GM10266 (cell line): ENCODE data around the gene GYS1.

Source experiments
- DNase-seq: peaks from one replicate; pipeline ENCODE4 v3.0.0; 2012; ENCODE audit errors: extremely low spot score
- TF ChIP-seq, protein P1 (sequence below): IDR thresholded peaks from 2 replicates; pipeline ENCODE4 v1.5.1; 2012; ENCODE audit warnings: mild to moderate bottlenecking, low read depth; ENCODE audit not compliant: control insufficient read depth, insufficient read depth; ENCODE audit errors: missing control alignments

The GYS1 gene

DNA sequence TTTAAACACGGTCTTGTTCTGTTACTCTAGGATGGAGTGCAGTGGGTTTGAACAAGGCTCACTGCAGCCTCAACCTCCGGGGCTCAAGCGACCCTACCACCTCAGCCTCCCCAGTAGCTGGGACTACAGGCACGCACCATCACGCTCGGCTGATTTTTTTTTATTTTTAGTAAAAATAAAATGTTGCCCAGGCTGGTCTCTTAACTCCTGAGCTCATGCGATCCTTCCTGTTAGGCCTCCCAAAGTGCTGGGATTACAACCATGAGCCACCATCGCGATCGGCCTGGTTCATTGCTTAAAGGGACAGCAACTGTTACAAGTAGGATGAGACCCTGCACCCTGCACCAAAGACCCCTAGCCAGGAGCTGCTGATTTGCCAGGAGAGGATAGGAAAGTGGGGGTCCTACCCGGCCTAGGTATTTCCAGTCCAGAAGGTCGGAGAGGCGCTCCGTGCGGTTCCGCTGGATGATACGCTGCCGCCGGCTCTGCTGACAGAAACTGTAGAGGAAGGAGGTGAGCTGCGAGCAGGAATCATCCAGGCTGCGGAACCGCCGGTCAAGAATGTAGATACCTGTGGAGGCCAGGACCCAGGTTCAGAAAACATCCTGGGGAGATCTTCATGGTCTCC lies 22.9 kb downstream of the GYS1 start:
- TF ChIP-seq, protein P1, sequence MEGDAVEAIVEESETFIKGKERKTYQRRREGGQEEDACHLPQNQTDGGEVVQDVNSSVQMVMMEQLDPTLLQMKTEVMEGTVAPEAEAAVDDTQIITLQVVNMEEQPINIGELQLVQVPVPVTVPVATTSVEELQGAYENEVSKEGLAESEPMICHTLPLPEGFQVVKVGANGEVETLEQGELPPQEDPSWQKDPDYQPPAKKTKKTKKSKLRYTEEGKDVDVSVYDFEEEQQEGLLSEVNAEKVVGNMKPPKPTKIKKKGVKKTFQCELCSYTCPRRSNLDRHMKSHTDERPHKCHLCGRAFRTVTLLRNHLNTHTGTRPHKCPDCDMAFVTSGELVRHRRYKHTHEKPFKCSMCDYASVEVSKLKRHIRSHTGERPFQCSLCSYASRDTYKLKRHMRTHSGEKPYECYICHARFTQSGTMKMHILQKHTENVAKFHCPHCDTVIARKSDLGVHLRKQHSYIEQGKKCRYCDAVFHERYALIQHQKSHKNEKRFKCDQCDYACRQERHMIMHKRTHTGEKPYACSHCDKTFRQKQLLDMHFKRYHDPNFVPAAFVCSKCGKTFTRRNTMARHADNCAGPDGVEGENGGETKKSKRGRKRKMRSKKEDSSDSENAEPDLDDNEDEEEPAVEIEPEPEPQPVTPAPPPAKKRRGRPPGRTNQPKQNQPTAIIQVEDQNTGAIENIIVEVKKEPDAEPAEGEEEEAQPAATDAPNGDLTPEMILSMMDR = no peak
- no peak for DNase-seq

DNA sequence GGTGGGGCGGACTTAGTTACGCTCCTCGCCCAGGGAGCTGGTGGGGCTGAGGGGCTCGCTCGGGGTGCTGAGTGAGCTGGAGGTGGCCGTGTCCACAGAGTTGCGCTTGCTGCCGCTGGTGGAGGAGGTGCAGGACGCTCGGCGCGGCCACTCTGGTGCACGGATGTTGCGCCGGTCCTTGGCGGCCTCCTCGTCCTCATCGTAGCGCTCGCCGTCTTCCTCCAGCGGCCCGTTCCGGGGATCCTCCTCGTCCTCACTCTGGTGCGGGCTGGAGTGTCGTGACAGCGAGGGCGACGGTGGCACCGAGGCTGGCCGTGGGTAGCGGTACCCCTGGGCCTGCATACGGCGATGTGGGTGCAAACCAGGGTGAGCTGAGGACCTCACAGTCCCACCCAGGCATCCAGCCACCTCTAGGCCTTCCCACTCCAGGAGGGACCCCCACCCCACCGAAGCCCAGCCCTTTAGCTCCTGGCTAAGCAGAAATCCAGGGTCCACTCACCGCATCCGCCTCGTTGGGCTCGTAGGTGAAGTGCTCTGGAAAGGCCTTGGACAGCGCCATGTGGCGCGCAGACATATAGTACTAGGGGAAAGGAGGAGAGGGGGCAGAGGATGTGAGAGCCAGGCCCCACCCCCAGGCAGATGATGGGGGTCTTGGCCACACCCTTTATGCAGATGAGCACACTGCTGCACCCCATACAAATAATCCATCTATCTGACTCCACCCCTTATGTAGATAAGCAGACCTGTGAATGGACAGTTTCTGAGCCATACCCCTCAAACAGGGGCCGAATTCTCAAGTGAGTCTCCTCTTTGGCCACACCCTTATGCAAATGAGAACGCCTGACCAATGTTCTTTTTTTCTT lies 23.6 kb downstream of the GYS1 start:
- no peak for DNase-seq
- TF ChIP-seq, protein P1 = no peak

DNA sequence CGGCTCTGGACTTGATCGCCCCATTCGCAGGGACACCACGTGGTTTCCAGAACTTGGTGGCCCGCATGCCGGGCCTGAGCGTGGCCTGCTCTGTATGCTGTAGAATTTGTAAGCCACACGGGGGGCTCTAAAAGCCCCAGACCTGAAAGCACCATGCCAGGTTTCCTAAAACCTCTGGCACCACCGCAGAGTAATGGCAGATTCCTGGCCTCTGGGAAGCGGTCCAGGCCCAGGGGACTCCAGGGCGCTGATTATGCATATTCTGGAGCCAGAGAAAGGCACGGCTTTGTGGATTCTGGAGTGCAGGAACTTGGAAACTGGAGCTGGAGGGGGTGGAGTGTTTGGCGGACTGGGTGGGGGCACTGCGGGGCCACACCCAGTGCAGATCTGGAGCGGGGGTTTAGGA lies 24.3 kb downstream of the GYS1 start:
- DNase-seq = no peak
- TF ChIP-seq, protein P1 = no peak

DNA sequence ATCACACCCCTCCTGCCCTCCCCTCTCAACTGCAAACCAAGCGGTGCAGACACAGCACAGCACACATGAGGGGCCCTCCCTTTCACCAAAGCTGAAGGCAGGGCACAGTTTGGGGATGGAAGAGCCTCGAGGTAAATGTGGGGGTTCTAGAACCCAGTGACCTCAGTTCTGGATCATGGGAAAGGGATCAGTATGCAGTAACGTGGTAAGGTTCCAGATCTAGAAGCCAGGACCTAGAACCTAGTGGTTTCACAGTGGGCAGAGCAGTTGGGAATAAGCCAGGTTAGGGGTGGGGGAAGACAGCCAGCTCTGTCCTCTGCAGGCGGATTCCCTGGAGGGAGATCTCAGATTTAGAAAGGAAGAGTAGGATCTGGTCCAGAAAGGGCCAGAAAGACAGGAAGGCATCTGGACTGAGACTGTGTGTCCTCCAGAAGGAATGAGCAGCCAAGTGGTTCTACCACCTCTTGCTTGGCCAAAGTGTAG lies 24.9 kb downstream of the GYS1 start:
- DNase-seq = no peak

DNA sequence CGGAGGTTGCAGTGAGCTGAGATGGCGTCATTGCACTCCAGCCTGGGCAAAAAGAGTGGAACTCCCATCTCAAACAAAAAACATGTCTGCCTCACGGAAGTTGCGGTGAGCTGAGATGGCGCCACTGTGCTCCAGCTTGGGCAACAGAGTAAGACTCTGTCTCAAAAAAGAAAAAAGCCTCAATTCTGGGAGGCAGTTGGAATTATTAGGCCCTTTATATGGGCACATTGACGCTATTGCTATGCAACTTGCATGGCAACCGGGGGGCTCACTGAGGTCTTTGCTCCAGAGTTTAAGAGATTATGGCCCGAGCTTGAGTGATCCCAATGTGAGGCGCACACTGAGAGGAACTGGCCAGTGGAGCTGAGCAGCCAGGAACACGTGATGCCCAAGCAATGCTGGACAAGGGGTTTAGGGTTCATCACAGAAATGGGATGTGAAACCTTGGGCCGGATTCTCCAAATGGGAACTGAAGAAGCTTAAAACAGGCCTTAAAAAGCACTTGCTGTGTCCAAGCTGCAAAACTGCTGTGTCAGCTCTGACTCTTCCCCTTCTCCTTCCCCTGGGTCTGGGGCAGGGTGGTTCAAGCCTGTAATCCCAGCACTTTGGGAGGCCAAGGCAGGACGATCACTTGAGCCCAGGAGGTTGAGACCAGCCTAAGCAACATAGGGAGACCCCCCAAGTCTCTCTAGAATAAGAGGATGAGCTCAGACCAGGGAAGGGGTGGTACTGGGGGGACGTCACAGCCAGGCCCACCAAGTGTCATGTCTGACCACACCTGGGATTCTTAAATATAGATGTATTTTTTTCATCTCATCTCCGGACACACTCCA lies 25.5 kb downstream of the GYS1 start:
- TF ChIP-seq, protein P1 = no peak
- DNase-seq = no peak

More for the DNA sequence above, 24.9 kb downstream of the GYS1 start:
- TF ChIP-seq, protein P1 = no peak

DNA sequence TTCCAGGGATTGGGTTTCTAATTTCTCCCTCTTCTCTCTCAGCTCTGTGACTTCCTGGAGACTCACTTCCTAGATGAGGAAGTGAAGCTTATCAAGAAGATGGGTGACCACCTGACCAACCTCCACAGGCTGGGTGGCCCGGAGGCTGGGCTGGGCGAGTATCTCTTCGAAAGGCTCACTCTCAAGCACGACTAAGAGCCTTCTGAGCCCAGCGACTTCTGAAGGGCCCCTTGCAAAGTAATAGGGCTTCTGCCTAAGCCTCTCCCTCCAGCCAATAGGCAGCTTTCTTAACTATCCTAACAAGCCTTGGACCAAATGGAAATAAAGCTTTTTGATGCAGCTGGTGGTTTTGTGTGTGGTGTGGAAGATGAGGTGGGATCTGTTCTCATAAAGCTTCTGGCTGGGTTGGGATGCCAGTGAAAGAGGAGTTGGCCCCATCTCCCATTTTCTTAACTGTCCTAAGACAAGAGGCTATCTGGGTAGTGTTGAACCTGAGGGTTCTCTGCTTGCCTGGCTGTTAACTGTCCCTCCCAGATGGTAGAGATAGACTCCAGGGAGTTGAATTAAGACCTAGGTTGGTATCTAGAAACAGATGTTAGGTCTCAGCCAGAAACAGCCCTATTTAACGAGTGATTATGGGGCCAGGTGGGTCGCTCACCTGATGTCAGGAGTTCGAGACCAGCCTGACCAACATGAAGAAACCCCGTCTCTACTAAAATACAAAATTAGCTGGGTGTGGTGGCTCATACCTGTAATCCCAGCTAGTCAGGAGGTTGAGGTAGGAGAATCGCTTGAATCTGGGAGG lies 26.4 kb downstream of the GYS1 start:
- no peak for DNase-seq
- TF ChIP-seq, protein P1 = no peak
